Stimulated activated CD8-positive, alpha-beta memory T cell treated with anti-CD3 and anti-CD28 coated beads, Interleukin-4, amount 100 ng/mL, for 1 hour (primary cell): ENCODE results near the gene EXOC1.
"Not testable (repeated sequence)": the region's sequence is repeated elsewhere in the genome, so short reads cannot be mapped to it uniquely, and the experiment has no call there.

Experiments
- DNase-seq, 2 donors: peaks; one replicate each; pipeline ENCODE4 v3.0.0-alpha.2; 2020; ENCODE audit warnings: low read depth in 2 of 2, low spot score in 1 of 2

Gene EXOC1

DNA sequence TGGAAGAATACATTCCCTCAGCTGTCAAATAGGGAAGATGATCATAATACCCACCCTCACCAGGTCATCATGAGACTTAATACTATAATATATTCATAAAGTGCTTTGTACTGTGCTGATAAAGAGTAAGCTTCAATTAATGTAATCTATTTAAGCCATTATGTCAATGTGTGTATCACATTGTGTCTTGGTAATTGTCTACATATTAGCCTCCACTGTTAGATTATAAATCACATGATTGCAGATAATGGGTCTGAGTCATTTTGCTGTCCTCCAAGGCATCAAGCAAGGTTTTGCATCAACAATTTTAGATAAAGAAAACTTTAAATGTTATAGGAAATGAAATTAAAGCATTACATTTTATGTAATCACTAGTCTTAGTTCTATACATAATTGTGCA is 50.1 kb downstream of the EXOC1 start:
- DNase-seq, result no peak

- DNase-seq, result no peak
These were observed 51.1 kb downstream of the EXOC1 start for GRCh38 chr4:55904576-55904975.

GRCh38 chr4:55906323-55906722 is 52.9 kb downstream of the EXOC1 start:
- no peak for DNase-seq

- no peak for DNase-seq
These were observed 53.5 kb downstream of the EXOC1 start for GRCh38 chr4:55906989-55907388.

- DNase-seq, result no peak
These were observed 54.0 kb downstream of the EXOC1 start for GRCh38 chr4:55907469-55907868.

DNA sequence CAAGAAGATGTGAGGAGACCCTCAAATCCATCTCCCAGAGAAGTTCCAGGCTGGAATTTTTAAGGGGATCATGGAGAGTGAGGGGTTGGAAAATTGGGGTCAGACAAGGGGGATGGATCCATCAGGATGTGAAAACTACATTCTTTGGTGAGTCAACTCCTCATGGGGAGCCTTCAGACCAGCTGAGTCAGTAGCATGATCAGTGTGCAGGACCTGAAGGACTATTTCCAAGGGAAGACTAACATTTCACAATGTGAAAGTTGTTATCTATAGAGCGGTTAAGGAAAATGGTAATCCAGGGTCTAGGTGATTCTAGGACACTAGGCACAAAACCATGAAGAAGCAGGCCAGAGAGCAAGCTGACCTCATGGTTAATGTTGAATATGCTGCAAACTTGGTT is 56.7 kb downstream of the EXOC1 start:
- DNase-seq, result no peak

- no peak for DNase-seq
These were observed 58.8 kb downstream of the EXOC1 start for GRCh38 chr4:55912249-55912648.

DNA sequence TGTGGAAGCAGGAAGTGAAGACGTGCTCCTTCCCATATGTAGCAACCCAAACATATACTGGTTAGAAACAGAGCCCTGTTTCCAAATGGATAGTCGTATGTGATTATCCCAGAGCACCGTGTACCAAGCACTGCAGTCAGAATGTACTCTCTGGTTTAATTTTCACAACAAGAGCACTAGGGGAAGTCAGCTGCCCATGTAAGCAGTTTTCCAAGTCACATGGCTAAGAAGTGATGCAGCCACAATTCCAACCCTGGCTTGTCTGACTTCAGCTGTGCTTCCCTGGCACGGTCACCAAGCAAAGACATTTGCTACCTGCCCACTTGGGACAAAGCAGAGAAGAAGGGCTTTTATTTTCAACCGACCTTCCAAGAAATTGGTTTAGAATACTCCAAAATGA is 67.1 kb downstream of the EXOC1 start:
- DNase-seq, result no peak

DNA sequence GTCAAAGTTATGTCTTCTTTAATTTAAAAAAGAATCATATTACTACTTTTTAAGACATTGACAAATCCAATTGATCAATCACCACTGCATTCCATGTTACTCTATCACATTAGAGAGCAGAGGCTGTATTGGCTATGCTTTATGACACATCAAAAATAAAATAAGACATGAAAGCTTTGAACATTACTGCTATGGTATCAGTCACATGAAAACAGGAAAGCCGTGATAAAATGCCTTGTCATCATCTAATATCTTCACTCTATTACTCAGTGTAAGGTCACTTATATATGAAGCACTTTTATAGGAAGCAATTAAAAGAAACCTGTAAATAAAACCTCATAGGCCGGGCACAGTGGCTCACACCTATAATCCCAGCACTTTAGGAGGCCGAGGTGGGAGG is 67.6 kb downstream of the EXOC1 start:
- no peak for DNase-seq

GRCh38 chr4:55925241-55925640 is 71.8 kb downstream of the EXOC1 start:
- DNase-seq, result no peak

DNA sequence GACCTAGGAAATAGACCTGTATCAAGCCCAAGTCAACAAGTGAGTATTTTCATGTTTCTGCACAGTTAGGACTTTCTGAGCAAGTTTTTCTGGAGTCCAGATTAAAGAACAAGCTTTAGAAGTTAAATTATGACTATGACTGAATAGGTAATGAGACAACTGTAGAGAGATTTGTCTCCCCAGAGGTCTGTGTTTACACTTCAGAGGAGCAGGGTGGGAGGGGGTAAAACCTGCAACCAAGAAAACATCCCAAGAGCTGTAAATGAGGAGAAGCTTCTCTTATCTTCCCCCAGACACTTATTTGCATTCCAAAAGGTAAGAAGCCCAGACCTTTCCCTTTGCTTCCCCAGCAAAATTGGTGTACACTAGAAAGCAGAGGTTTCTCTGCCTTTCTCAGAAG is 73.2 kb downstream of the EXOC1 start:
- no peak for DNase-seq

GRCh38 chr4:55927803-55928437 is 74.5 kb downstream of the EXOC1 start:
- DNase-seq, result no peak

DNA sequence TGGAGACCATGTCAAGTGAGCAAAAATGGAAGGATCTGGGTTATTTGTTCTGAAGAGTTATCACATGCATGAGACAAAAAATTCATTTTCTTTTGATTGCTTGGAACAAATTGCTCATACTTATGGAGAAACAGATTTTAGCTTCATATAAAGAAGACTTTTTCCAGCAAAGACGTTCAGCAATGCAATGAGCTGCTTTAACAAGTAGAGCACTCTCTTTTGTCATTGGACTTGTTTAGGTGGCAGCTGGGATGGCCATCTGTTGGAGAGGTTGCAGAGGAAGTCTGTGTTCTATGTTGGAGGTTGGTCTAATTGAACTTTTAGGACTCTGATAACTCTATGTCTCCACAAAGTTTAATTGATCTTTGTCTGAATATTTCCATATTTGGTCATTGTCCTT is 75.4 kb downstream of the EXOC1 start:
- DNase-seq, result no peak

GRCh38 chr4:55931043-55931442 is 77.6 kb downstream of the EXOC1 start:
- DNase-seq, result no peak

- DNase-seq, result no peak
These were observed 78.4 kb downstream of the EXOC1 start for GRCh38 chr4:55931833-55932232.

GRCh38 chr4:55932511-55932910 is 79.1 kb downstream of the EXOC1 start:
- no peak for DNase-seq

GRCh38 chr4:55933611-55934010 is 80.2 kb downstream of the EXOC1 start:
- DNase-seq, result no peak

DNA sequence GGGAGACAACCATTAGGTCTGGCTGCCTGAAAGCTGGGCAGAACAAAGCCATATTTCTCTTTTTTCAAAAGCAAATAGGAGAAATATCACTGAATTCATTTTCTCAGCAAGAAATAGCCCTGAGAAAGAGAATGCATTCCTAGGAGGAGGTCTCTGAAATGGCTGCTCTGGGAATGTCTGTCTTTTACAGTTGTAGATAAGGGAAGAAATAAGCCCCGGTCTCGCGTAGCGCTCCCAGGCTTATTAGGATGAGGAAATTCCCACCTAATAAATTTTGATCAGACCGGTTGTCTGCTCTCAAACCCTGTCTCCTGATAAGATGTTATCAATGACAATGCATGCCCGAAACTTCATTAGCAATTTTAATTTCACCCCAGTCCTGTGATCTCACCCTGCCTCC is 82.5 kb downstream of the EXOC1 start:
- DNase-seq, result not testable (repeated sequence)

DNA sequence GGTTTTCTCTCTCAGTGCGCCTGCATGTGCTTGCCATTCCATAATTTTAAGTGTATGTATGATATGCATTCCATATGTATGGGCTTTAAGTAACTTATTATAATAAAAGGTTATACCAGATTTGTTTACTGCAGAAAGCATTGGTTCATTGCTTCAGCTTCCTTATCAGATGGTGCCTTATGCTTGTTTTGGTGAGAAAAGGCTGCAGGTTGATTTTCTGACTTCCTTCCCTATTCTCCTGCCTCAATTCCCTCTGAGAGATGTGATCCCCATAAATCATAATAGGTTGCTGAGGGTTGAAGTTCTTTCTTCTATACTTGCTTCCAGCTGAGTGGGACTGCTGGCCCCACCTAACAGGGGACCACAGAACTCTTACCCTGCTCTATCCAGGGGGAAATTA is 85.0 kb downstream of the EXOC1 start:
- no peak for DNase-seq

DNA sequence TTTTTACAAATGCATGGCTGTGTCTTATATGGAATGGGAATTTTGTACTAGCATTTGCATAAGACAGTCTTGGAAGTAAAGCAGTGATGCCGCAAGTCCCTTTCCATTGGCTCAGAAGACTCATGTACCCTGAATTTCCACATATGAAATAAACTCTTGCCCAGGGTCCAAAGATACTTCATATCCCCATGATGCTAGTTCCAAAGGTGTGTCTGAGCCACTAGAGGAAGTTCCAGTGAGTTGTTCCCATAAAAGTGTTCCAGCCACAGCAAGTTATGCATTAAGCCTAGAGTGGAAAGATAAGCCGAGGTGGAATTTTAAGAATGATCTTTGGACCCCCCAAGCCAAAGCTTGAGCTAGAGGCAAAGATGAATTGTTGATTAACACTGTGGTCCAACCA is 86.0 kb downstream of the EXOC1 start:
- DNase-seq, result no peak

DNA sequence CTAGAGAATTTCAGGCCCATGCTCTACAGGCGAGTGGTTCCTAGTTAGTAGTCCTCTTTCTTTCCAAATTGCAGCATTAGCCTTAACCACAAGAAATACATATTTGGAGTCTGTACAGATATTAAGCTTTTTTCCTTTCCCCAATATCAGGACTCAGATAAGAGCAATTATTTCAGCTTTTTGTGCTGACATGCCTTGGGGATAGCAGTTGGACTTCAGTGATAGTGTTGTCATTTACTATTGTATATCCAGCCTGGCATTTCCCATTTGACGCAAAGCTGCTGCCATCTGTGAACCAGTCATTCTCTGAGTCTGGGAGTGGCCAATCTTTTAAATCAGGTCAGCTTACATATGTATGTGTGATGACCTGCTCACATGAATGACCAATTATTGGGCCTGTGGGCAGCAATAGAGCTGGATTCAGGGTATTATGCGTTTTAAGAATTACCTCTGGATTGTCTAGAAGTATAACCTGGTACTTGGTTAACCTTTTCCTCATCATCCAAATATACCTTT is 88.5 kb downstream of the EXOC1 start:
- DNase-seq, result no peak

- no peak for DNase-seq
These were observed 93.9 kb downstream of the EXOC1 start for GRCh38 chr4:55947254-55947882.
